IPS-NIHi11 (cell line): ENCODE measurements around the gene LRRC71.

ENCODE experiments used
- DNase-seq: peaks from one replicate; pipeline ENCODE4 v3.0.0; 2012; ENCODE audit warnings: mixed read lengths, low spot score

LRRC71 gene

GRCh38 chr1:156892190-156893047 is 28.0 kb upstream of the LRRC71 start:
- peak; percentile 91 for DNase-seq

- peak; percentile 72 for DNase-seq
Measured at GRCh38 chr1:156893048-156893953, 27.1 kb upstream of the LRRC71 start, which contains the start of gene PEAR1. Gene PEAR1, plus strand, starts transcription at chr1:156893718. Its CDS starts 10,209 bp downstream, at chr1:156903927.

GRCh38 chr1:156894001-156894400 is 26.4 kb upstream of the LRRC71 start:
- no peak for DNase-seq

DNA sequence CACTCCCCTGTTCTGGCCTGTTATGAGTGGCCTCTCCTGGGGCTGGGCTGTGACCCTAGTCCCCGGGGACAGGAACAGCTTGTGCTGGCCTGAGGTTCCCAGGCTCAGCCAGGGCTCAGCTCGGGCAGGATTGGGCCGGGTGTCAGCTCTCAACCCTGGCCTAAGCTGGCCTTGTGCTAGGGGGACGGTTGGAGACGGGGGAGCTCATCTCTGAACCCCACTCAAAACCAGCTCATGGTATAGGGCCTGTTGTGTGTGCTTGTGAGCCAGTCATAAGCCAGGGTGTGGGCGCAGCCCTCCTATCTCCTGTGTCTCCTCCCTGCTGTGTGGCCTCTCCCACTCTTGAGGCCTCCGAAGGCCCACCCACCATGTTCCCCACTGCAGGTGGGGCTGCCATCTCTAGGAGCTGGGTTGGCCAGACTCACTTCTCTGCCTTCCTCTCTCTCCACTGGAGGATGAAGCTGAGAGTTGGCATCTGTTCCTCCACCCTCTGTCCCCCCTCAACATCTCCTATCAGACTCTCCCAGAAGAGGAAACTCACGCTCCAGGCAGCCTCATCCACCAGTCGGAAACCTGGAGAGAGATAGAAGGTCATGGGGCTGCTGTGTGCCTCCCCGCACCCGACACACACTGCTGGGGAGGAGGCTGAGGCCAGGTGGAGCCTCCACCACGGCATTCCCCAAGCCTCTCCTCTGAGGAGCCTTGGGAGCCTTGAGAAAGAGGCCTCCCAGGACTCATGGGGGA is 25.5 kb upstream of the LRRC71 start:
- no peak for DNase-seq

- DNase-seq: no peak
Measured at GRCh38 chr1:156895455-156895812, 25.0 kb upstream of the LRRC71 start.

GRCh38 chr1:156895927-156896326 is 24.5 kb upstream of the LRRC71 start:
- DNase-seq: no peak

GRCh38 chr1:156896490-156897033 is 23.9 kb upstream of the LRRC71 start:
- DNase-seq: peak; percentile 44

- no peak for DNase-seq
Measured at GRCh38 chr1:156897078-156897825, 23.2 kb upstream of the LRRC71 start.

DNA sequence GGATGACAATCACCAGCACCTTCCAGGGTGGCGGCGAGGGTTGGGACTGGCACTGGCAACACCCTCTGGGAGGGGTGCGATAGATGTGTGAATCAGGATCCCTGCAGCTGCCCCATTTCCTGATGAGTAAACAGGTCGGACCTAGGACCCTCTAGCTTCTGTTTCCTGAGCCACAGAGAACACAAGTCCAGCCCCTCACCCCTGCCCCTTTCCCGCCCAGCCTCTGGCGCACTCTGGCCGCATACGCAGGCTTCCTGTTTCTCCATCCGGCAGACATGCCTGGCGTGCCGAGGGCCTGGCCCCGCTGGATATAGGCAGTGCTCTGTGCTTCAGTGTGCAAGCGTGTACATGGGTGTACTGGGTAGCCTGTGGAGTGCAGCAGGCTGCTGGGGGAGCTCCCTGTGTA is 22.3 kb upstream of the LRRC71 start:
- DNase-seq: no peak

DNA sequence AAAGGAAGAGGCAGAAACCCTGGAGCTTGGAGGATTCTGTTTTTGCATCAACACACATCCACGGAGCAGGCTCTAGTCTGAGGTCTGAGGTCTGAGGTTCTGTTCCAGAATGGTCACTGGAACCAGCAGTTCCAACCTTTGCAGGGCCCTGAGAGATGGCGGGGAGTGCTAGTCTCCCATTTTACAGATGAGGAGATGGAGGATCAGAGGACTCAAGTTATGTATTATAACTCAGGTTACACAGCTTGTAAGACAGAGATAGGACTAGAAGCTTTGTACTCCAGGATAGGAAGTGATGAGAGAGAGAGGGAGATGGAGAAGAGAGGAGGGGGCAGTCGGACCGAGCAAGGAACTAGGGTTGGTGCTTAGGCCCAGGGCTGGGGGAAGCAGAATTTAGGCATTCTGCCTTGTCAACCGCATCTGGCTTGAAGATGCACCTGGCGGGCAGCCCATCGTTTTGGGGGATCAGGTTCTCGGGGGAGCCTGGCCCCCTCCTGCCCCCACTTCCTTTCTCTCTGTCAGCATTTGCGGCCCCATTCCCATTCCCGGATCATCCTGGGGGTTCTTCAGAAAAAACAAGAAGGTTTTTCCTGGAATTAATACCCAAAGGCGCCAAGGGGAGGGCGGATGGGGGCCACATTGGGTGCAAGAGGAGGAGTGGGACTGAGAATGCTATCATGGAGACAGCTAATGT is 21.3 kb upstream of the LRRC71 start:
- DNase-seq: no peak

GRCh38 chr1:156899956-156900718 is 20.3 kb upstream of the LRRC71 start:
- DNase-seq: no peak

DNA sequence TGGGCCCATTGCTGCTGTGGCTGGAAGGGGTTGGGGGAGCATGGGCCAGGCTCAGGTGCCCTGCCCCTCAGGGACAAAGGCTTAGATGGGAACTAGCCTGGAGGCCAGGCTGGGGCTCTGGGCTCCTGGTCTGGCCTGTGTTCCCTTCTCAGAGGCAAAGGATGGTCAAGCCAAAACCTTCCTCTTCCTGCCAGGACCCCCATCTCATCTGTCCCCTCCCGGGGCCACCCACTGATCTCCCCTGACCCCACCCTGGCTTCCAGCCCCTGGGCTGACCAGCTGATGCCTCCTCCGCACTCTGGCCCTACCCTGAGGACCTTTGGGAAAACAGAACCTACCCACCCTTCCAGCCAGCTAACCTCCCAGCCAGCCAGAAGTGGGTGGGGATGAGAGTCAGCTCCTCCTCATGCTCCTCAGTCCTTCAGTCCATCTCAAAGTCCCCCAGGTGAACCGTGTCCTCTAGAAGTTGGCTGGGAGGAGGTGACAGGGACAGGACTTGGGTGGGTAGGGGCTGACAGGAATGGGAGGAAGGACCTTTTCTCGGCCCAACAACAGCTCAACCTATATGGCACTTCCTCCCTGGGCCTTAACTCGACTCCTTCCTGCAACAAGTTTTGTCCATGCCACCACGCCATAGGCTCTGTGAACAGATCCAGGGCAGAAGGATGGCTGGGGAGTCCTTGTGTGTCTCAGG is 19.4 kb upstream of the LRRC71 start:
- DNase-seq: no peak

- DNase-seq: no peak
Measured at GRCh38 chr1:156901590-156901900, 18.9 kb upstream of the LRRC71 start.

- no peak for DNase-seq
Measured at GRCh38 chr1:156901966-156902915, 18.2 kb upstream of the LRRC71 start.

DNA sequence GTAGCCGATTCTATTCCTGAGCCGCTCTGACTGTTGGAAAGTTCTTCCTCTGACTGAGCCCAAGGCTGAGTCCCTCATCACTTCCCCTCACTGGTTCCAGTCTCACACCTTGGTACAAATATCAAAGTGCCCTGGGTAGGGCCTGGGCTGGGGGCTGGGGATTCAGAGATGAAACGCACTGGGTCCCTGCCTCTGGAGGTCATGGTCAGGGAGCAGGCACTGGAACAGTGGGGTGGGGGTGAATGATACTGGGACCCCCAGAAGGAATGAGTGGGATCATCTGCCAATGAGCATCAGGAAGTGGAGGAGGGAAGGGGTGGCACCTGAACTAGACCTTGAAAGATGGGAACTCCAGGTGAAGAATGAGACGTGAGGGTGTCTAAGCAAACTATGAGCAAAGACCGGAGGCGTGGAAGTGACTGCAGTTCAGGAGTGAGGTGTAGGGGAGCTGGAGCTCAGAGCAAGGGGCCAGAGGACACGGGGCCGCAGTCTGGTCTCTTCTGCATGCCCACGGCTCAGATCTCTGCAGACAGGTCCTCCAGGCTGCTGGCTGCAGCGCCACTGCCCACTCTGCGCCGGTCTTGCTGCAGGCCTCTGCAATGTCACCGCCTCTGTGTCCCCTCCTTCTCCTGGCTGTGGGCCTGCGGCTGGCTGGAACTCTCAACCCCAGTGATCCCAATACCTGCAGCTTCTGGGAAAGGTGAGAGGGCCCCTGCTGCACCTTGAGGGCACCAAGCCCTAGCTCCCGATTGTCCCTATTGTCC is 16.9 kb upstream of the LRRC71 start:
- no peak for DNase-seq

DNA sequence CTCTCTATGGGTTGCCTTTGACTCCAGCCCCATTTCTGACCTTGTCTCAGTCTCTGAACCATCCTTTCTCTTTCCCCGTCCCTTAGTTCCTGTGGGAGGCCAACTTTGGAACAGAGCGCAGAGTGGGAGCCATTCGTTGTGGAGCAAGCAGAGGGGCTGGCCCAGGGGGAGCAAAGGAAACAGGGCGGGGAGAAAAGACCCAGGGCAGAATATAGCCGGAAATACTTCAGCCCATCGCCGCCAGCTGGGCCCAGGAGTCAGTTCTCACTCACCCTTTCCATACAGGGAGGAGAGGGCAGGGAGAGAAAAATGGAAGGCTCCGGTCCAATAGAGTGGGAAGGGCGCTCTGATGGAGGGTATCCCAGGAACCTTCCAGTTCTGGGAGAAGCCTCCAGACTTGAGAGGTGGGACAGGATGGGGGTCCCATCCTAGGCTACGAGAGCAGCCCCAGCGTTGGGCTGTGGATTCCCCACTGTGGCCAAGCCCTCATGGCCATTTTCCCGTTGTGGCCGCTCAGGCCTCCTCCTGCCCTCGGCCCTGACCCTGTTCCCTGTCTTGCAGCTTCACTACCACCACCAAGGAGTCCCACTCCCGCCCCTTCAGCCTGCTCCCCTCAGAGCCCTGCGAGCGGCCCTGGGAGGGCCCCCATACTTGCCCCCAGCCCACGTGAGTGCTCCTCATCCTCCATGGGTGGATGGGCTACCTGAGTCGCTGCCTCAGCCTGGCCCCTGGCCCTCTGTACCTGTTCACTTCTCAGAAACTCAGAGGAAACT is 16.1 kb upstream of the LRRC71 start:
- DNase-seq: no peak

DNA sequence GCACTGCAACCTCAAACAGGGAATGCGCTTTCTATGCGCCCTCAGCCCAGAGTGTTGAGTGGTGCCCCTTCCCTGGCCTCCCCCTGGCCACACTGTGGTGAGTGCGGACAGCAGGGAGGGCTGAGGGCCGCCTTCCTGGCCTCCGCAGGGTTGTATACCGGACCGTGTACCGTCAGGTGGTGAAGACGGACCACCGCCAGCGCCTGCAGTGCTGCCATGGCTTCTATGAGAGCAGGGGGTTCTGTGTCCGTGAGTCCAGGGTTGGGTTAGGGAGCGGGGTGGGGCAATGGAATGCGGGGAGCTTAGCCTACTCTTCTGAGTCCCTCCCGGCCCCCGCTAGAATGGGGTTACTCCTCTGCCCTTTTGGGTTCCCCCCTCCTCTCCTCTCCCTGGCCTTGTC is 15.3 kb upstream of the LRRC71 start:
- DNase-seq: no peak
